HG03558 (cell line): ENCODE data around the gene GALNT4.
A peak's percentile ranks its signal among the peaks of the same experiment; 100 is the strongest.

Experiments used
- ATAC-seq: cut with Tn5 transposase; IDR thresholded peaks from one replicate; pipeline ENCODE4 v1.9.1; 2021; ENCODE audit warnings: moderate number of reproducible peaks; ENCODE audit not compliant: unreplicated experiment; ENCODE audit errors: extremely low read depth

The GALNT4 gene

DNA sequence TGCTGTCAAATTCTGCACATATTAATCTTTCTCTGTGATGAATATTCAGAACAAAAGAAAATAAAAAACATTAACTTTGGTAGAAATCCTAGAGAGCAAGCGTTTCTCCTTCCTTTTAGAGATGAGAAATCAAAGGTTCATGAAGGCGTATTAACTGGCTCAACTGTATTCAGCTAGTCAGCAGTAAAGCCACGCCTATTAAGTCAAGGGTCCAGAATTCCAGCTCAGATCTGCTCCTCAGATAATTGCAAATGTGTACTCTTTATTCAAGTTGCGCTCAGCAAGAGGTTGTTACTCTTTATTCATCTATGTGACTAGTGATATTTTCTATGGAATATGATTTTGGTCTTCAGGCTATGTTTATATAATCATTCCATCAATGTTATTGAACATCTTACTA is 14.3 kb upstream of the GALNT4 start:
- no peak for ATAC-seq

DNA sequence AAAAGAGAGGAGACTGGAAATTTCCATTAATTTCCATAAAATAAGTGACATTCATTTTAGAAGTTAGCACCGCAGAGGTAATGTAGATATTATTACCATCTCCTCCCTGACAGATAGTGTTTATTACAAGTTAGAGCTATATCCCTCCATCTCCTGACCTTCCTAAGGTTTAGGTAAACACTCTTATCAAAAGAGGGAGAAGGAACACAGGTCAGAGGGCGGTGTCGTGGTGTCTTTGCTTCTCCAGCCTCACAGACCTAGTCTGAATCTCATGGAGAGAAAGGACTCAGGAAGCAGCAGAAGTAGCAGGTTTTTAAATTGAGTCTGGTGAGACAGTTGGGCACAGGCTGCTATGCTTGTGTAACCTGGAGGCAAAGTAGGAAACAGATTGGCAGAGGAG is 12.8 kb upstream of the GALNT4 start:
- ATAC-seq, result no peak

DNA sequence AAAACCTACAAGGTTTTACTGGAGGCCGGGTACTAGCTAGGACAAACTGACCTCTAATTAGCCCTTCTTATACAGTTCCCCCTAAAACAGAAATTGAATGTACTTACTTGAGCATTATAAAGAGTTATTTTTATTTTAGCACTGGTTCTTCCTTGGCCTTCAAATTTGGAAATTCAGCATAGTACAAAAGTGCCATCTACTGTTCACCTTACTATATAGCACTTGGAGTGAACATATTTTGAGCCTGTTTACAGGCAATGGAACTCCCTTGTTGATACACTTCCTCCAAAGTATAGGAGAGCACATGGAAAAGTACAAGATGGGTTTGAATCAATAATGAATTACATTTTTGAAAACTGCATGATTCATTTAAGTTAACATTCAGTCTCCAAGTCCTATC is 5.1 kb upstream of the GALNT4 start:
- ATAC-seq, result no peak

DNA sequence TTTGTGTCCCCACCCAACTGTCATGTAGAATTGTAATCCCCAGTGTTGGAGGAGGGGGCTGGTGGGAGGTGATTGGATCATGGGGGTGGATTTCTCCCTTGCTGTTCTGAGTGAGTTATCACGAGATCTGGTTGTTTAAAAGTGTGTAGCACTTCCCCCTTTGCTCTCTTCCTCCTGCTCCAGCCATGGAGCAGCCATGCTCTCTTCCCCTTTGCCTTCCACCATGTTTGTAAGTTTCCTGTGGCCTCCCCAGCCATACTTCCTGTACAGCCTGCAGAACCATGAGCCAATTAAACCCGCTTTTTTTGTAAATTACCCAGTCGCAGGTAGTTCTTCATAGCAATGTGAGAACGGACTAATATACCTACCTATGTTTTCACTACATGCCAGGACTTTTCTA is 3.8 kb upstream of the GALNT4 start:
- no peak for ATAC-seq

DNA sequence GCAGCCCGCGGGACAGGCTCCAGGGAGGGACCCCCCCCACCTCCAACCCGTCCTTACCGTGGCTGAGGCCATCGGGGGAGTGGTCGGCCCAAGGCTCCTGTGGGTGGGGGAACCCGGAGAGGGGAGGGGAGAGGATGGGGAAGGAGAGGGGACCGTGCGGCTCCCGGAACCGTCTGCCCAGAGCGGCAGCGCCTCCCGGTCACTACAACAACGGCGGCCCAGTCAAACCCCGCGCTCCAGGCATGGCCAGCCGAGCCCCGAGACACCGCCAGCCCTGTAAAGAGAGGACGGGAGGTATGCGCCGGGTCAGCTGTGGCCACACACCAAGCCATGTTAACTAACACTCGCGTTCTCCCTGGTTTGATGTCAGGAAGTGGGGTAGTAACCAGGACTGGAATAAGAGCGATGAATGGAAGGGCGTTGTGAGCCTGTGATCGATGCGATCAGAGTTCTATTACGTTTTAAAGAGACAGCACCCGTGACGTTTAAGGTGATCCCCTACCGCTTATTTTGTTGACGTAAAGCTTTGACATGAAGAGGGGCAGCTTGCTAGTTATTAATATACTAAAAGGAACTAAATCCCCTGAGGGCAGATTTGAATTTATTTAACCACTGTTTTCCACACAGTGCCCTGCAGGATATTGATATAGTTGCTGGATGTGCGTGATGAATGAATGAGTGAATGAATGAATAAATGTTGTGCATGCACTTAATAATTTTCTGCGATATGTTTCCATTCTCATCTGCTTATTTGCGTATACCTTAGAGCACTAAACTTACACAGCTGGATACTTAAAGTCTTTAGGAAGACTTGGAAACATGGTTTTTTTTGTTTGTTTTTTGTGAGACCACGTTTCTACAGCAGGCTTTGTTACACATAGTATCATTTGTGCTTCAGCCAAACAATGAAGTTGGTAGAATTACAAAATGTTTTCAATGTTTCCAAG is 1.5 kb upstream of the GALNT4 start, which contains the start of gene POC1B:
Gene POC1B, minus strand, starts transcription at position 224 of the 947 bp plus-strand sequence. Its CDS starts 152 bp downstream, at position 72.
- peak; percentile 38 for ATAC-seq

DNA sequence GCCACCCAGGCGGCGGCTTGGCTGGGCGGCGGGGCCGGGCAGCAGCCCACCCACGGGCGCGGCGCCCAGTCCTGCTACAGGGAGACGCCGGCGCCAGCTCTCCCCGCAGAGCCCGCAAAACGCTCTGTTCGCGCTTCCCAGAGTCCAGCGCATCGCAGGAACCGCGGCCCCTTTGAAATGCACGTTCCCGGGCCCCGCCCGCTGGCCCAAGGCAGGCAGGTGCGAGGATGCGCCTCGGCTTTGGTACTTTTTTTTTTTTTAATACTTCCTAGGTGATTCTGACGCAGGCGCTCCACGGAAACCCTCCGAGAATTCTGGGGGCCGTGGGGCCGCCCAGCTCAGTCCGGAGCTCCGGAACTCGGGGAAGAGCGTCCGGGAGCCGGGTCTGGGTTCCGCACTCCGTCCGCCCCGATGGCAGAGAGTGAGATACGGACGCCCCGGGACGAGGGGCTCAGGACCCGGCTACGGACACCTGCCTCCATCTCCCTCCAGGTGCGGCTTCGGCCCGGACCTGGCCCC is 768 bp upstream of the GALNT4 start:
- peak; percentile 10 for ATAC-seq

DNA sequence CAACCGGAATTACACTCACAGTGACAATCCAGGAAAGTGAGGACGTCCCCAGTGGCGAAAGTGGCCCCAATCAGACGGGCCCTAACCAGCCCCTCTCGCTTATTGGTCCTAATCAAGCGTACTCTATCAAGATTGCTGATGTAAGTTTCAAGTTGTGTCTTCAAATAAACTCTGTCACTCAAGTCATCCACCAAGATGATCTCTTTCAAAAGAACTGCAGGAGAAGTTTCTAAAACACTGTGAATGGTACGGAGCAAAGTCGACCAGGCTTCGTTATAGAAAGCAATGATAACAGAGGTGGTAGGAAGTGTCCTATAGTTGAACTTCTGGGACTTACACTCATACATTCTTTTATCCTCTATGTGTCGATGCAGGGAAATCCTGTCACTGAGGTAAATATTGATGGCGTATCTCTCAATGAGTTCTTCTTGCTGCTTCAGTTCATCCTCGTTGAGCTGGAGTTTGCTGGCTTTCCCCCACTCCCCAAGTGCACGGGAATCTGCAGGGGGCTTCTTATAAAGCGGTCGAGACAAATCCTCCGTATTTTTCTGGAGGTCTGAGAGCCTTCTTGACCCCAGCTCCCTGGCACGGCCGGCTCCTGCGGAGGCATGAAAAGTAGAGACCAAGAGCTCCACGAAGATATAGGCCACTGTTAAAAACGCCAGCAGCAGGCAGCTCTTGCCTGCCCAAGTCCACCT is 604 bp downstream of the GALNT4 start:
- no peak for ATAC-seq

DNA sequence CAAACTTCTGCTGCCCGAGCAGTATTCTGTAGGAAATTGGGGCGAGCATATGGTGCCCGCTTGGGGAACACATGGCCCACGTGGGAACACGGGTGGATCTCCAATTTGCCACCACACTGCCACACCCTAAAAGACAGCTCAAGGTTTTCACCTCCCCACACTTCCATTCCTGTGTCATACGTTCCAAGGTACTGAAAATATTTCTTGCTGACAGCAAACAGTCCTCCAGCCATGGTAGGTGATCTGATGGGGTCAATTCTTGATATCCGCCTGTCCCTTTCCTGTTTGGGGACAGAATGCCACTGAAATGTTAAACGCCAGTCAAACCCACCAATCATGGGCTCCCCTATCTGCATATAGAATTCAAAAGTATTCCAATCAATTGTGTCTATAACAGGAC is 1.2 kb downstream of the GALNT4 start:
- ATAC-seq, result no peak

DNA sequence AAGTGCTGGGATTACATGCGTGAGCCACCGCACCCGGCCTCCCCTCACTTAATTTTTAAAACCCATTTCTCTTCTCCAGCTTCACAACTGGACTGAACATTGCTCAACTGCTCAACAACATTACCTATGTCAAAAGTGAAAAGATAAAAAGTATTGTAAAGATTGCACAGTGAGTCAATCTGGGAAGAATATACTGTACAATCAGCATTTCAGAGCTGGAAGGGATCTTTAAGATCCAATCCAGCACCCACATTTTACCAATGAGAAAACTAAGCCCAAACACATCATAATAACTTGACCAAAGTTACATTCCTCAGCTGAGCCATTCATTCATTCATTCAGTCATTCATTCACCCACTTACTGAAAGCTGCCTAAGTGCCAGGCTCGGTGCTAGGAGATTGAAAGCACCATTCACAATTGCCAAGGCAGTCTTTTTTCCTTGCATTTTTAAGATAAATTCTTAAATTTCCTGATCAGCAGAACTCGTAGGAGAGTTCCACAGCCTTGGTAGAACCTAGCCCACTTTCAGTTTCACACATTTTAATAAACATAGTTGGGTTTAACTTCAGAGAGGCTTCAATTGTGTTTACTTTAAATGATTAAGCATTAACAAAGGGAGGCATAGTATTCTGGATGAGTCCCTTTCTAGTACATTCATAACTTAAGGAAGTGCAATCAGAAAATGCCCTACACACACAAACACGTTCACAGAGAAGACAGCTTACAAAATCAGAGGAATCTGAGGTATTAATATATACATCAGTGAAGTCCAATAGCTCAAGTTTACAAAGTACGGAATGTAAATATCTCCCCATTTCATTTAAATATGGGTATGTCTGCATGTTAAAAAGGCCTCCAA is 3.0 kb downstream of the GALNT4 start:
- no peak for ATAC-seq

DNA sequence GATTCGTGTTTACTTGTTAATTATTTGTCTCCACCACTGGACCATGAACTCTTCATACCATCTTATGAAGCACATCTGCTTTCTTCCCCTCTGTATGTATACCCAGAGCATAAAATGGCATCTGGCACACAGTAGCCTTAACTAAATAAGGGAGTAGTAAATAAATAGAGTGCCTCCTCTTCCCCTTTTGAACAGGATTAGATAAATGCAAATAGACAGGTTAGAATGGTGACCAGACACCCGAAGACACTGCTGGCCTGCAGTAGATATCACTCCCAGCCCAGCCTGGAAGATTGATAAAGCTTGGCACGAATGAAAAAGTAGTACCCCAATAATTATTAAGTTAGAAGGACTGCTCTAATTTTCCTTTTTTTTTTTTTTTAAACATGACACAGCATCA is 6.9 kb downstream of the GALNT4 start:
- no peak for ATAC-seq

DNA sequence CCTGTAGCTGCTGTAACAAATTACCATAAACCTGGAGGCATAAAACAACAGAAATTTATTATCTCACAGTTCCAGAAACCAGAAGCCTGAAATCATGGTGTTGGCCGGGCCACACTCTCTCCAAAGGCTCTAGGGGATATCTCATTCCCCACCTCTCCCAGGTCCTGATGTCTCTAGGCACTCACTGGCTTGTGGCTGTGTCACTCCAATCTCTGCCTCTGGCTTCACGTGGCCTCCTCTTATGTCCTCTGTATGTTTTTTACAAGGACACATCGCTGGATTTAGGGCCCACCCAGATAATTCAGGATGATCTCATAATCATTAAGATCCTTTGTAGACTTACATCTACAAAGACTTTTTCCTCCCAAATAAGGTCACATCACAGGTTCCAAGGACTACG is 8.0 kb downstream of the GALNT4 start:
- ATAC-seq, result no peak

DNA sequence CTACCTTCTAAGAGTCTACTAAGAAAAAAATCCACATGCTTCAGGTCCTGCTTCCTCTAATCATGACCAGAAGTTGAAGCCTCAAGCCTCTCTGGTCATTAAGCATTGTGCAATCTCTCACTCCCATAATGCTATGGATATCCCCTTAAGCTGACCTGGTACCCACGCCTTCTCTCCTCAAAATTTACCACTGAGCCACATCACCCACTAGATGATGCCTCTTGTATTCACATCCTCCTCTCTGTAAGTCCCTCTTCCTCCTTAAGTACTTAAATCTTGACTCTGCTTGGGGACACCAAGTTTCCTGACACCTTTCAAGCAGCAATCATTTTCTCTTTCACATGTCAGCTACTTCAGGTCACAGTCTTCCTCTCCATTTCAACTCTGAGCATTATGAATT is 9.8 kb downstream of the GALNT4 start:
- peak; percentile 58 for ATAC-seq

DNA sequence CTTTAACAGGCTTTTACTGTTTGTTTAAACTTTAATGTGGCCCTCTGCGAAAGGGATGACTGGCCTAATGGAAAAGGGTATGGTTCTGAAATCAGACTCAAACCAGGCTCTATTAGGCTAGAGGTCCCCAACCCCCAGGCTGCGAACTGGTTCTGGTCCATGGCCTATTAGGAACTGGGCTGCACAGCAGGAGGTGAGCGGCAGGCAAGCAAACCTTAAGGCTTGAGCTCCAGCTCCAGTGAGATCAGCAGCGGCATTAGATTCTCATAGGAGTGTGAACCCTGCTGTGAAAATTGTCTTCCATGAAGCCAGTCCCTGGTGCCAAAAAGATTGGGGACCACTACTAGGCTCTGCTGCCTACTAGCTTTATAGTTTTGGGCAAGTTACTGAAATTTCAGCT is 11.1 kb downstream of the GALNT4 start:
- no peak for ATAC-seq

DNA sequence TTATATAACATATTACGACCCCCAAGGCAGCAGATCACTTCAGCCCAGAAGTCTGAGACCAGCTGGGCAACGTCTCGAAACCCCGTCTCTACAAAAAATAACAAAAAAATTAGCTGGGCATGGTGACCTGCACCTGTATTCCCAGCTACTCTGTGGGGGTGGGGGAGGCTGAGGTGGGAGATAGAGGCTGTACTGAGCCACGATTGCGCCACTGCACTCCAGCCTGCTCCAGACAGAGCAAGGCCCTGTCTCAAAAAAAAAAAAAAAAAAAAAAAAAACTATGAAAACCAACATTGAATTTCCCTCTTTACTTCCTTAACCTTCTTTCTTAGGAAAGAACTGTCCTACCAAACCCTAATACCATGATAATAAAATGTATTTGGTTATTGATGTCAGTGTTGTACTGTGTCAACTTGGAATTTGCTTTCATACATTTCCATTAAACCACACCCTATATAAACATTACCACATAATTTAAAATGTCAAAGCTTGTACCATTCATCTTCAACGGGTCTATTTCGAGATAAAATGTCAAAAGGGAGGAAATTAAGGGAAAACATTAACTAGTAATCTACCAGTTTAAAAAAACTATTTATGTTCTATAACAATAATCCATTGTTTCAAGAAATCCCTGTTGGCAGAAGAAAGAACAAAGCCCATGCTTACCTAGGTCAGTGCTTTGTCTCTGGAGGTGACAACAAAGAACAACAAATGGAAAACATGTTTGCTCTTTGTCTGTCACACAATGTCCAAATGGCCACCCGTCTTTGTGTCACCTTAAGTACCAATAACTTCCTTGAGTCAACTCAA is 17.4 kb downstream of the GALNT4 start:
- no peak for ATAC-seq

DNA sequence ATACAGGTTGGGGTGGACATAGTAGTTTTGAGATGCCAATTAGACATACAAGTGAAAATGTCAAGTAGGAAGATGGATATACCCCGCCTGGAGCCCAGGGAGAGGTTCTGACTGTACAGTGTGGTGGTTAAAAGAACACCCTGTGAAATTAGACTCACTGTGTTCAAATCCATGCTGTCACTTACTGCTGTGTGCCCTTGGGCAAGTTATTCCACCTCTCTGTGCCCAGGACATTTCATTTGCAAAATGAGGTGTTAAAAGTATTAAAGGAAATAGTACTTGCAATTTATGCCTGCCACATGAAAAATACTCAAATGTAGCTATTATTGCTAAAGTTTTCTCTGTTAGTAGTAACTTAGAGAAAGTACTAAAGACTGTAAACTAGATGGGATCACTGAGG is 18.5 kb downstream of the GALNT4 start:
- no peak for ATAC-seq

DNA sequence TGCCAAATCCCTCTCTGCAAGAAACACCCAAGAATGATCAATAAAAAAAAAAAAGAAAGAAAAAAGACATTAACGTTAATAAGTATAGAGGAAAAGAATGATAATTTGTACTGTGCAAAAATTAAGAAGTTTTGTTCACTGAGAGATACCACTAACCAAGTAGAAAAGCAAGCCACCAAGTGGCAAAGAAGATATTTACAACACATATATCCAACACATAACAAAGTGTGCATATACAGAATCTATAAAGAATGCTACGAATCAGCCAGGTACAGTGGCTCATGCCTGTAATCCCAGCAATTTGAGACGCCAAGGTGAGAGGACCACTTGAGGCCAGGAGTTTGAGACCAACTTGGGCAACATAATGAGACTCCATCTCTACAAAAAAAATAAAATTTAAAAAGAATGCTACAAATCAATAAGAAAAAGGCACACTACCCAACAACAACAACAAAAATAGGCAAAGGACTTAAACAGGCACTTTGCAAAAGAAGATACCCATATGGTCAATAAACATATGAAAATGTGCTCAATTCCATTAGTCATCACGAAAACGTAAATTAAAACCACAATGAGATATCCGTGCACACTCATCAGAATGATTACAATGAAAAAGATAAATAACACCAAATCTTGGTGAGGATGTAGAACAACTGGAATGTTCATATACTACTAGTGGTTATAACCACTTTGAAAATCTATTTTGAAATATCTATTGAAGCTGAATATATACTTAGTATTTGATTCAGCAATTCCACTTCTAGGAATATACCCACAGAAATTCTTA is 19.8 kb downstream of the GALNT4 start:
- ATAC-seq, result no peak

DNA sequence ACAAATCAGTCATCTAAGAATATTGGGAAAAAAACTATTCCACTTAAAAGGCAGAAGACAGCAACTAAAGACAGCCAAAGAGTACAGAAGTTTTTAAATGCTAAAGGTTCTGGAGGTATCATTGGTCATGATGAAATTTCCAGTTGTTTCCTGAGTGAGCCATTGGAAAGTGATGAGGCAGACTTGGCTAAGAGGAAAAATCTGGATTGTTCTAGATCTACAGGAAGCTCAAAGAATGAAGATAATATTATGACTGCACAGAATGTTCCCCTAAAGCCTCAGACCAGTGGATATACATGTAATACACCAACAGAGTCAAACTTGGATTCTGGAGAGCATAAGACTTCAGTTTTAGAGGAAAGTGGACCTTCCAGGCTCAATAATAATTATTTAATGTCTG is 22.8 kb downstream of the GALNT4 start:
- no peak for ATAC-seq

DNA sequence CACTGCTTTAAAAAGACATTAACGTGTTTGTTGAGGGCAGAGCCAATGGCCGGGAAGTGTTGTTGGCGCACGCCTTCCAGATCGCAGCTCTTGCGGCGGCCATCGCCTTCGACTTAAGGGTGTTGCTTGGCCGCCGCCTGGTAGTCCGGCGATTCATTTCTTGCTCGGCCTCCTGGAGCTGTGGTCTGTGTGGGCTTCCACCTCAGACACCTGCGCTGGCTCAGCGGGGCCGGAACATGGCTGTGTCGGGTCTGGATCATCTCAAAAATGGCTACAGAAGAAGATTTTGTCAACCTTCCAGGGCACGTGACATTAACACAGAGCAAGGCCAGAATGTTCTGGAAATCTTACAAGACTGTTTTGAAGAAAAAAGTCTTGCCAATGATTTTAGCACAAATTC is 24.7 kb downstream of the GALNT4 start:
- ATAC-seq, result no peak

DNA sequence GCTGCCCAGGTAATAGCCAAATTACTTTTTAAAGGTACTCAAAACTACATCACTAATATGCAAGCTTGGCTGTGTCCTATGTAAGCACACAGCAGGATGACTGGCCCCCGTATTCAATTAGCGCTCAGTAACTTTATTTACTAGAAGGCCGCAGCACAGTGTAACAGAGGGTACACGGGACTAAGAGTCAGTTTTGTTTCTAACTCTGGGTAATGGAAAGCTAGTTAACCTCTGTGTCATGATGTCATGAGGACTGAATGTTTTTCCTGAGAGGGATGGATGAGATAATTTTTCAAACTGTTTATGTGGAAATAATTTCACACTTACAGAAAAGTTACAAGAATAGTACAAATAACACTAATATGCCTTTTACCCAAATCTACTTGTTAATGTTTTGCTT is 27.1 kb downstream of the GALNT4 start:
- ATAC-seq, result no peak
